GM23338 (cell line): ENCODE results near the gene SCP2. TPM values are rescaled to one million over a fixed set of nuclear protein-coding genes. Genes with fewer than 3 reads are reported as not detected.

Source experiments
- ATAC-seq: fragments of 200-7000 bp; cut with Tn5 transposase; 3 replicates; pipeline ENCODE4 v1.9.1; 2020
- DNase-seq: peaks from one replicate; pipeline ENCODE4 v3.0.0-alpha.2; 2015; ENCODE audit warnings: low spot score
- H2AFZ ChIP-seq: fragments of 200-600 bp; sonication (generic); 2 replicates; pipeline ENCODE4 v1.8.0; 2016; ENCODE audit warnings: antibody characterized with exemption, mild to moderate bottlenecking, moderate library complexity
- H3F3A ChIP-seq: fragments of 200-600 bp; sonication (generic); replicated peaks from 2 replicates; pipeline ENCODE4 v1.8.0; 2017; ENCODE audit warnings: antibody characterized with exemption, mixed run types, low read depth
- H3K27ac ChIP-seq: fragments of 200-600 bp; sonication (generic); 2 replicates; pipeline ENCODE4 v1.6.1; 2016; ENCODE audit warnings: low read depth
- H3K27me3 ChIP-seq: fragments of 200-600 bp; sonication (generic); 2 replicates; pipeline ENCODE4 v1.8.0; 2016; ENCODE audit warnings: mild to moderate bottlenecking, mixed run types, moderate library complexity; ENCODE audit not compliant: insufficient read depth
- H3K36me3 ChIP-seq: fragments of 200-600 bp; sonication (generic); 2 replicates; pipeline ENCODE4 v1.8.0; 2016; ENCODE audit warnings: mild to moderate bottlenecking; ENCODE audit not compliant: insufficient read depth
- H3K4me1 ChIP-seq: fragments of 200-600 bp; sonication (generic); 2 replicates; pipeline ENCODE4 v1.8.0; 2016; ENCODE audit warnings: mild to moderate bottlenecking, moderate library complexity; ENCODE audit not compliant: insufficient read depth
- H3K4me2 ChIP-seq: fragments of 200-600 bp; sonication (generic); 2 replicates; pipeline ENCODE4 v1.7.1; 2017; ENCODE audit warnings: mixed run types
- H3K4me3 ChIP-seq: fragments of 200-600 bp; sonication (generic); 2 replicates; pipeline ENCODE4 v1.6.1; 2016; ENCODE audit warnings: mixed run types
- H3K79me2 ChIP-seq: fragments of 200-600 bp; sonication (generic); replicated peaks from 2 replicates; pipeline ENCODE4 v1.8.0; 2017; ENCODE audit warnings: mild to moderate bottlenecking; ENCODE audit not compliant: insufficient read depth
- H3K9me2 ChIP-seq: fragments of 200-600 bp; sonication (generic); 2 replicates; pipeline ENCODE4 v1.8.0; 2017; ENCODE audit not compliant: insufficient read depth
- H4K20me1 ChIP-seq: fragments of 200-600 bp; sonication (generic); replicated peaks from 2 replicates; pipeline ENCODE4 v1.8.0; 2017; ENCODE audit warnings: mild to moderate bottlenecking; ENCODE audit not compliant: insufficient read depth
- H3K27ac Mint-ChIP-seq: 2 replicates; pipeline ENCODE4 v1.8.0; 2020; ENCODE audit warnings: inconsistent platforms, mild to moderate bottlenecking, moderate library complexity, mixed read lengths
- H3K27me3 Mint-ChIP-seq: 3 replicates; pipeline ENCODE4 v1.8.0; 2022; ENCODE audit warnings: low read depth, mild to moderate bottlenecking, moderate library complexity, mixed read lengths, inconsistent platforms; ENCODE audit not compliant: insufficient read depth, poor library complexity
- H3K36me3 Mint-ChIP-seq: 3 replicates; pipeline ENCODE4 v1.8.0; 2021; ENCODE audit warnings: low read depth, mild to moderate bottlenecking, inconsistent platforms, moderate library complexity, mixed read lengths
- H3K4me1 Mint-ChIP-seq: 3 replicates; pipeline ENCODE4 v1.8.0; 2020; ENCODE audit warnings: mild to moderate bottlenecking, inconsistent platforms, mixed read lengths
- H3K4me3 Mint-ChIP-seq: 3 replicates; pipeline ENCODE4 v1.8.0; 2021; ENCODE audit warnings: moderate library complexity, mild to moderate bottlenecking, inconsistent platforms, mixed read lengths
- H3K9me3 Mint-ChIP-seq: 3 replicates; pipeline ENCODE4 v1.8.0; 2020; ENCODE audit warnings: moderate library complexity, mild to moderate bottlenecking, inconsistent platforms, mixed read lengths
- CREB1 ChIP-seq: fragments of 250-450 bp; sonication (Bioruptor Pico); IDR thresholded peaks from 2 replicates; pipeline ENCODE4 v1.5.0; 2020; ENCODE audit warnings: low read depth, mild to moderate bottlenecking, moderate library complexity
- CTCF ChIP-seq, 2 experiments: fragments of 200-600 bp in 1 of 2; sonication (generic) in 1 of 2; conservative IDR thresholded peaks; 2 replicates each; pipeline versions ENCODE4 v1.5.1 to v1.6.1; 2016 to 2017; ENCODE audit warnings: antibody characterized with exemption in 2 of 2, low read depth in 2 of 2, mild to moderate bottlenecking in 2 of 2, moderate library complexity in 1 of 2
- ETS1 ChIP-seq: IDR thresholded peaks from 2 replicates; pipeline ENCODE4 v1.6.1; 2016; ENCODE audit warnings: antibody characterized with exemption
- EZH2 ChIP-seq: fragments of 200-600 bp; sonication (generic); IDR thresholded peaks from one replicate; pipeline ENCODE4 v1.8.0; 2017; ENCODE audit warnings: antibody characterized with exemption, mild to moderate bottlenecking, low read depth; ENCODE audit not compliant: unreplicated experiment
- EZH2phosphoT487 ChIP-seq: fragments of 200-600 bp; sonication (generic); IDR thresholded peaks from one replicate; pipeline ENCODE4 v1.8.1; 2018; ENCODE audit warnings: antibody characterized with exemption; ENCODE audit not compliant: unreplicated experiment
- JUNB ChIP-seq: IDR thresholded peaks from one replicate; pipeline ENCODE4 v1.6.1; 2016; ENCODE audit warnings: antibody characterized with exemption; ENCODE audit not compliant: unreplicated experiment
- NANOG ChIP-seq: IDR thresholded peaks from 2 replicates; pipeline ENCODE4 v1.6.1; 2016; ENCODE audit warnings: antibody characterized with exemption, borderline replicate concordance
- POLR2AphosphoS5 ChIP-seq: IDR thresholded peaks from 2 replicates; pipeline ENCODE4 v1.6.1; 2016; ENCODE audit warnings: antibody characterized with exemption, low read depth
- REST ChIP-seq: IDR thresholded peaks from one replicate; pipeline ENCODE4 v1.6.1; 2018; ENCODE audit warnings: antibody characterized with exemption; ENCODE audit not compliant: unreplicated experiment
- STAT1 ChIP-seq: IDR thresholded peaks from one replicate; pipeline ENCODE4 v1.6.1; 2016; ENCODE audit warnings: antibody characterized with exemption; ENCODE audit not compliant: unreplicated experiment
- ZNF114 ChIP-seq: fragments of 250-450 bp; sonication (Bioruptor Pico); IDR thresholded peaks from 2 replicates; pipeline ENCODE4 v1.5.0; 2020; ENCODE audit warnings: mild to moderate bottlenecking, moderate library complexity
- ZNF331 ChIP-seq: fragments of 250-450 bp; sonication (Bioruptor Pico); IDR thresholded peaks from 2 replicates; pipeline ENCODE4 v1.5.0; 2020; ENCODE audit warnings: low read depth, mild to moderate bottlenecking, moderate library complexity
- polyA plus RNA-seq: library from polyadenylated mRNA; unstranded; fragments of >200 nt; fragmentation: Nextera tagmentation; extraction: Ambion mirVana; gene quantifications from 2 replicates; pipeline ENCODE4 v1.2.1, GENCODE V29; 2016
- total RNA-seq: library from RNA; depleted of rRNA; stranded (reverse); fragments of >200 nt; shearing (Covaris generic); gene quantifications from 2 replicates; pipeline ENCODE4 v1.2.3, GENCODE V29; 2014
- TF ChIP-seq, protein P1 (sequence below): fragments of 250-450 bp; sonication (Bioruptor Pico); IDR thresholded peaks from 2 replicates; pipeline ENCODE4 v1.5.0; 2020; ENCODE audit warnings: mild to moderate bottlenecking, moderate library complexity

SCP2 gene
- total and polyA plus RNA-seq, 2 experiments from 2014 or later = 66.3 to 116 TPM

GRCh38 chr1:52947490-52947889, 20.4 kb downstream of the SCP2 start:
- no peak overlapping the region for H2AFZ ChIP-seq
- H3K4me1 ChIP-seq = no peaks in the 10 kb centered on the region
- H3K4me3 Mint-ChIP-seq = no peak overlapping the region

More at GRCh38 chr1:52947490-52947889, 20.4 kb downstream of the SCP2 start:
- H3K36me3 Mint-ChIP-seq = peaks cover 5% of the 10 kb centered on the region; the same call in 1 of the 3 replicates
- no peaks in the 10 kb centered on the region for H3K79me2 ChIP-seq
- no peaks in the 10 kb centered on the region for H3K4me1 Mint-ChIP-seq
- no peak overlapping the region for H3K4me2 ChIP-seq
- no peak for TF ChIP-seq ZNF331 (CRISPR knock-in tag)
- TF ChIP-seq CREB1 (CRISPR knock-in tag) = no peak
- no peak for TF ChIP-seq ETS1
- no peak for TF ChIP-seq ZNF114 (CRISPR knock-in tag)
- TF ChIP-seq, protein P1, sequence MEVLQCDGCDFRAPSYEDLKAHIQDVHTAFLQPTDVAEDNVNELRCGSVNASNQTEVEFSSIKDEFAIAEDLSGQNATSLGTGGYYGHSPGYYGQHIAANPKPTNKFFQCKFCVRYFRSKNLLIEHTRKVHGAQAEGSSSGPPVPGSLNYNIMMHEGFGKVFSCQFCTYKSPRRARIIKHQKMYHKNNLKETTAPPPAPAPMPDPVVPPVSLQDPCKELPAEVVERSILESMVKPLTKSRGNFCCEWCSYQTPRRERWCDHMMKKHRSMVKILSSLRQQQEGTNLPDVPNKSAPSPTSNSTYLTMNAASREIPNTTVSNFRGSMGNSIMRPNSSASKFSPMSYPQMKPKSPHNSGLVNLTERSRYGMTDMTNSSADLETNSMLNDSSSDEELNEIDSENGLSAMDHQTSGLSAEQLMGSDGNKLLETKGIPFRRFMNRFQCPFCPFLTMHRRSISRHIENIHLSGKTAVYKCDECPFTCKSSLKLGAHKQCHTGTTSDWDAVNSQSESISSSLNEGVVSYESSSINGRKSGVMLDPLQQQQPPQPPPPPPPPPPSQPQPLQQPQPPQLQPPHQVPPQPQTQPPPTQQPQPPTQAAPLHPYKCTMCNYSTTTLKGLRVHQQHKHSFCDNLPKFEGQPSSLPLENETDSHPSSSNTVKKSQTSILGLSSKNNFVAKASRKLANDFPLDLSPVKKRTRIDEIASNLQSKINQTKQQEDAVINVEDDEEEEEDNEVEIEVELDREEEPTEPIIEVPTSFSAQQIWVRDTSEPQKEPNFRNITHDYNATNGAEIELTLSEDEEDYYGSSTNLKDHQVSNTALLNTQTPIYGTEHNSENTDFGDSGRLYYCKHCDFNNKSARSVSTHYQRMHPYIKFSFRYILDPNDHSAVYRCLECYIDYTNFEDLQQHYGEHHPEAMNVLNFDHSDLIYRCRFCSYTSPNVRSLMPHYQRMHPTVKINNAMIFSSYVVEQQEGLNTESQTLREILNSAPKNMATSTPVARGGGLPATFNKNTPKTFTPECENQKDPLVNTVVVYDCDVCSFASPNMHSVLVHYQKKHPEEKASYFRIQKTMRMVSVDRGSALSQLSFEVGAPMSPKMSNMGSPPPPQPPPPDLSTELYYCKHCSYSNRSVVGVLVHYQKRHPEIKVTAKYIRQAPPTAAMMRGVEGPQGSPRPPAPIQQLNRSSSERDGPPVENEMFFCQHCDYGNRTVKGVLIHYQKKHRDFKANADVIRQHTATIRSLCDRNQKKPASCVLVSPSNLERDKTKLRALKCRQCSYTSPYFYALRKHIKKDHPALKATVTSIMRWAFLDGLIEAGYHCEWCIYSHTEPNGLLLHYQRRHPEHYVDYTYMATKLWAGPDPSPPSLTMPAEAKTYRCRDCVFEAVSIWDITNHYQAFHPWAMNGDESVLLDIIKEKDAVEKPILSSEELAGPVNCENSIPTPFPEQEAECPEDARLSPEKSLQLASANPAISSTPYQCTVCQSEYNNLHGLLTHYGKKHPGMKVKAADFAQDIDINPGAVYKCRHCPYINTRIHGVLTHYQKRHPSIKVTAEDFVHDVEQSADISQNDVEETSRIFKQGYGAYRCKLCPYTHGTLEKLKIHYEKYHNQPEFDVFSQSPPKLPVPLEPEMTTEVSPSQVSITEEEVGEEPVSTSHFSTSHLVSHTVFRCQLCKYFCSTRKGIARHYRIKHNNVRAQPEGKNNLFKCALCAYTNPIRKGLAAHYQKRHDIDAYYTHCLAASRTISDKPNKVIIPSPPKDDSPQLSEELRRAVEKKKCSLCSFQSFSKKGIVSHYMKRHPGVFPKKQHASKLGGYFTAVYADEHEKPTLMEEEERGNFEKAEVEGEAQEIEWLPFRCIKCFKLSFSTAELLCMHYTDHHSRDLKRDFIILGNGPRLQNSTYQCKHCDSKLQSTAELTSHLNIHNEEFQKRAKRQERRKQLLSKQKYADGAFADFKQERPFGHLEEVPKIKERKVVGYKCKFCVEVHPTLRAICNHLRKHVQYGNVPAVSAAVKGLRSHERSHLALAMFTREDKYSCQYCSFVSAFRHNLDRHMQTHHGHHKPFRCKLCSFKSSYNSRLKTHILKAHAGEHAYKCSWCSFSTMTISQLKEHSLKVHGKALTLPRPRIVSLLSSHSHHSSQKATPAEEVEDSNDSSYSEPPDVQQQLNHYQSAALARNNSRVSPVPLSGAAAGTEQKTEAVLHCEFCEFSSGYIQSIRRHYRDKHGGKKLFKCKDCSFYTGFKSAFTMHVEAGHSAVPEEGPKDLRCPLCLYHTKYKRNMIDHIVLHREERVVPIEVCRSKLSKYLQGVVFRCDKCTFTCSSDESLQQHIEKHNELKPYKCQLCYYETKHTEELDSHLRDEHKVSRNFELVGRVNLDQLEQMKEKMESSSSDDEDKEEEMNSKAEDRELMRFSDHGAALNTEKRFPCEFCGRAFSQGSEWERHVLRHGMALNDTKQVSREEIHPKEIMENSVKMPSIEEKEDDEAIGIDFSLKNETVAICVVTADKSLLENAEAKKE (CRISPR knock-in tag) = no peak
- TF ChIP-seq JUNB = no peak
- TF ChIP-seq NANOG = no peak
- no peak for TF ChIP-seq POLR2AphosphoS5
- TF ChIP-seq EZH2 = no peak
- no peak for TF ChIP-seq REST
- no peak for TF ChIP-seq CTCF (conservative IDR thresholded peaks at IDR 0.05; ENCODE audit: low read depth in 2 of 2)
- no peak for TF ChIP-seq STAT1
- no peak for TF ChIP-seq EZH2phosphoT487
- H3K36me3 ChIP-seq = 0 out of 2 replicates have a peak, but pooled peaks cover 4% of the 10 kb centered on the region
- peaks cover 7% of the 10 kb centered on the region; the same call in 2 of the 3 replicates for H3K9me3 Mint-ChIP-seq
- no peaks in the 10 kb centered on the region for H3K9me2 ChIP-seq
- H3F3A ChIP-seq = no peaks in the 10 kb centered on the region
- no peaks in the 10 kb centered on the region for H3K27me3 ChIP-seq
- H3K27me3 Mint-ChIP-seq = no peaks in the 10 kb centered on the region
- H3K27ac Mint-ChIP-seq = no peak overlapping the region
- H4K20me1 ChIP-seq = no peaks in the 10 kb centered on the region
- no peak overlapping the region for H3K27ac ChIP-seq
- no peak overlapping the region for H3K4me3 ChIP-seq
- DNase-seq (no peak), ATAC-seq (no peak)
